GM19372 (cell line): ENCODE results near the gene LRRC59.
"Not testable (repeated sequence)": the region's sequence is repeated elsewhere in the genome, so short reads cannot be mapped to it uniquely, and the experiment has no call there.

Experiments
- ATAC-seq: cut with Tn5 transposase; IDR thresholded peaks from one replicate; pipeline ENCODE4 v1.9.1; 2021; ENCODE audit warnings: mild to moderate bottlenecking, low read depth, moderate library complexity; ENCODE audit not compliant: unreplicated experiment

LRRC59 gene

GRCh38 chr17:50397111-50397918 lies at the start of gene LRRC59:
Gene LRRC59, minus strand, starts transcription at chr17:50397523. Its CDS starts 206 bp downstream, at chr17:50397317.
- peak; percentile 96 for ATAC-seq

- ATAC-seq = no peak
Measured at GRCh38 chr17:50445730-50446325, 48.5 kb upstream of the LRRC59 start.

DNA sequence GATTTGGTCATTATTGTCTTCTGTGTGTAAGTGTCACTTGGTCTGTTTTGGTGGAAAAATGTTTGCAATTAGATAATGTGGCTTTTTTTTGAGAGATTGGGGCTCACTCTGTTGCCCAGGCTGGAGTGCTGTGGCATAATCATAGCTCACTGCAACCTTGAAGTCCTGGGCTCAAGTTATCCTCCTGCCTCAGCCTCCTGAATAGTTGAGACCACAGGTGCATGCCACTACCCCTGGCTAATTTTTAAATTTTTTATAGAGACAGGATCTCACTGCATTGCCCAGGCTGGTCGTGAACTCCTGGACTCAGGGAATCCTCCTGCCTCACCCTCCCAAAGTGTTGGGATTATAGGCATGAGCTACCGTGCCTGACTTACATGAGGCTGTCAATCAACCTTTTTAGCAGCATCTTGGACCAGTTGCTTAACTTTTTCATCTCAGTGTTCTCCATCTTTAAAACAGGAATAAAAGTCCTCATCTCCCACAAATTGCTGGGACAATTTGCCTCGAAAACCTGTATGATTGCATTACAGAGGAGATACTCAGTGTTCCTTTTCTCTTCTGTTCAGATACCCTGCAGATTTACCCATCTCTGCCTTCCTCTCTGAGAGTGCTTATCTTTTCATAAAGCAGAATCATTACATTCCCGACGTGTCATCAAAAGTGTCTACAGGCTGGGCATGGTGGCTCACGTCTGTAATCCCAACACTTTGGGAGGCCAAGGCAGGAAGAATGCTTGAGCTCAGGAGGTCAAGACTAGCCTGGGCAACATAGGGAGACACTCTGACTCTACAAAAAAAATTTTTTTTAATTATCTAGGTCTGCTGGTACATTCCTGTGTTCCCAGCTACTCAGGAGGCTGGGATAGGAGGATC lies 47.8 kb upstream of the LRRC59 start:
- no peak for ATAC-seq

GRCh38 chr17:50443505-50443974 lies 46.2 kb upstream of the LRRC59 start:
- no peak for ATAC-seq

DNA sequence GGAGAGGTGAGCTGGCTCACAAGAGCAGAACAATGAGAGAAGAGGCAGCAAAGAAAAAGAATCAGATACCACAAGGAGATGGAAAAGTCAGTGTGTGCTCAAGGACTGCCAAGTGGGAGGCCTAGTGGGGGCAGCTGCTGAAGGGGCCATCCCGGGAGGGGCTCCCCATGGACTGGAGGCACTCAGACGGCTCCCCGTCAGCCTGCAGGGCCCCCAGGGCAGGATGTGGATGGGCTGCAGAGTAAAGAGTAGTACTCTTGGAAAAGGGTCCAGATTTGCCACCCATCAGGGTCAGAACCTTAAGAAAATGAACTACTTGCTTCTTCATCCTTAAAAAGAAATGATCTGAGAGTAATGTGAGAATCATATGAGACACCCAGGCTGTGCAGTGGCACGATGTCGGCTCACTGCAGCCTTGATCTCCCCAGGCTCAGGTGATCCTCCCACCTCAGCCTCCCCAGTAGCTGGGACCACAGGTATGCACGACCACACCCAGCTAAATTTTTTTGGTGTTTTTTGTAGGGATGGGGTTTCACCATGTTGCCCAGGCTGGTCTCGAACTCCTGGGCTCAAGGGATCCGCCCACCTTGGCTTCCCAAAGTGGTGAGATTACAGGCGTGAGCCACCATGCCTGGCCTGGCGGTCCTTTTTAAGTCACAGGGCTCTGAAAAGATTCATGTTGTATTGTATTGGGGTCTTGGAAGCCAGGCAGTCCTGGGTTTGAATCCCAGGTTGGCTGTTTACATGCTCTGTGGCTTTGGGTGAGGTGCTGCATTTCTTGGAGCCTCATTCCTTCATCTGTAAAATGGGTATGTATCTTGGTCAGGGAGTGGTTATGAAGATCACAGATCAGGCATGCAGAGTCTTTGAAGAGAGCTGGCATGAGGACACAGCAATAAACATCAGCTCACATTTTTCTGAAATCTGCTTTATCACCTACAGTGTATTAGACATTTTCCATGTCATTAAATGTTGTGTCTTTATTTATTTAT lies 43.8 kb upstream of the LRRC59 start:
- no peak for ATAC-seq

- no peak for ATAC-seq
Measured at GRCh38 chr17:50440172-50440837, 43.0 kb upstream of the LRRC59 start.

- no peak for ATAC-seq
Measured at GRCh38 chr17:50439008-50439407, 41.7 kb upstream of the LRRC59 start.

DNA sequence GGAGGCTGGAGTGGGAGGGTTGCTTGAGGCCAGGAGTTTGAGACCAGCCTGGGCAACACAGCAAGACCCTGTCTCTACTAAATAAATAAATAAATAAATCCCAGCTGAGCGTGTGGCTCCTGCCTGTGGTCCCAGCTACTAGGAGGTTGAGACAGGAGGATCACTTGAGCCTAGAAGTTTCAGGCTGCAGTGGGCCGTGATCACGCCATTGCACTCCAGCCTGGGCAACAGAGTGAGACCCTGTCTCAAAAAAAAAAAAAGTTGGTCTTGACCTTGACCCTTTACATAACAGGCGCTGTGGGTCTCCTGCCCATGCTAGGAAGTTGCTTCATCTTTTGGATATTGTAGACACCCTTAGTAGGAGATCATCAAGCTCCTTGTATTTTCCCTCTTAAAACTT lies 40.1 kb upstream of the LRRC59 start:
- ATAC-seq = no peak

GRCh38 chr17:50432125-50432762 lies 34.9 kb upstream of the LRRC59 start:
- no peak for ATAC-seq

GRCh38 chr17:50430821-50431618 lies 33.7 kb upstream of the LRRC59 start:
- ATAC-seq = no peak

- ATAC-seq = no peak
Measured at GRCh38 chr17:50429793-50430192, 32.5 kb upstream of the LRRC59 start.

DNA sequence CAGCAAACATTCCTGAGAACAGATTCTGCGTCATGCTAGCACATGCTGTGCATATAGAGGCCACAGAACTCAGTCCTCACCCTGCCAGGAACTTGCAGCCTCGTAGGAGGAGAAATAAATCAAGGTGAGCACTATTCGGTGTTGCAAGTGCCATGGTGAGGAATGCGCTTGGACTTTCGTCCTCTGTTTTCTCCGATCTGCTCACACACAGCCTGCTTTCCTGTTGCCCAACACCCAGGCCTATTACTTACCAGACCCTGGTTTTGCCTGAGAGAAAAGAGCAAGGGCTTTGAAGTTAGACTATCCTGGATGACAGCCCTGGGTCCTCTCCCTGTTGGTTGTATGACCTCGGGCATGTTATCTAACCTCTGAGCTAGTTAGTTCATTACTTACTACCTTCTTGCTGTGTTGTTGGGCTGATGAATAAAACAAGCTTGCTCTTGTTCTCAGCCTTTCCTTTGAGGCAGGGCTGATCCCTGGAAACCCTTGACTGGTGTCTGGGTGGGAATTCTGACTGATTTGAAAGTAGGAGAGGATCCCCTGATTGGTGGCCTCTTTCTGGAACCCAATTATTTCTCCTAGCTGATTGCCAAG lies 31.6 kb upstream of the LRRC59 start:
- ATAC-seq = no peak

GRCh38 chr17:50428126-50428525 lies 30.8 kb upstream of the LRRC59 start:
- not testable (repeated sequence) for ATAC-seq

GRCh38 chr17:50426814-50427787 lies 29.8 kb upstream of the LRRC59 start:
- no peak for ATAC-seq

- ATAC-seq = no peak
Measured at GRCh38 chr17:50426472-50426782, 29.1 kb upstream of the LRRC59 start.

- ATAC-seq = no peak
Measured at GRCh38 chr17:50425682-50426471, 28.6 kb upstream of the LRRC59 start, which contains the start of gene ACSF2. Gene ACSF2, plus strand, starts transcription at chr17:50426218. Its CDS starts 44 bp downstream, at chr17:50426262.
